H1 (cell line): ENCODE results near the gene CCDC12. TPM values are rescaled to one million over a fixed set of nuclear protein-coding genes. Genes with fewer than 3 reads are reported as not detected.

ENCODE experiments used
- CTCF ChIA-PET: fragments of 300-600 bp; sonication (Branson Sonifier 250); formaldehyde crosslinking; loops from one replicate; lab custom pipeline; 2021; ENCODE audit not compliant: partially characterized antibody; lab: Charles Lee
- POLR2A ChIA-PET: fragments of 300-600 bp; sonication (Branson Sonifier 250); formaldehyde crosslinking; loops from one replicate; lab custom pipeline; 2021; ENCODE audit warnings: inconsistent platforms; ENCODE audit not compliant: partially characterized antibody; lab: Charles Lee
- DNase-seq, 2 experiments: peaks; one replicate each; pipeline versions ENCODE4 v3.0.0 to v3.0.0-alpha.2; 2010 to 2022; ENCODE audit warnings: low spot score in 2 of 2, low read depth in 1 of 2, mixed read lengths in 1 of 2
- FAIRE-seq: peaks from 2 replicates; lab custom pipeline; 2011; peaks lifted over from hg19 to GRCh38; lab: Jason Lieb, UNC
- H2AFZ ChIP-seq: 2 replicates; pipeline ENCODE4 v1.8.1; 2012; ENCODE audit warnings: low read length, inconsistent platforms
- H2AK5ac ChIP-seq: 2 replicates; pipeline ENCODE4 v1.6.1; 2013; ENCODE audit warnings: low read depth, low read length
- H2BK120ac ChIP-seq: replicated peaks from 2 replicates; pipeline ENCODE3; 2013; ENCODE audit warnings: low read depth, low read length, inconsistent platforms
- H2BK12ac ChIP-seq: 2 replicates; pipeline ENCODE4 v1.6.1; 2013; ENCODE audit warnings: low read depth, low read length
- H2BK15ac ChIP-seq: 2 replicates; pipeline ENCODE4 v1.6.1; 2013; ENCODE audit warnings: low read length
- H2BK20ac ChIP-seq: 2 replicates; pipeline ENCODE4 v1.6.1; 2013; ENCODE audit warnings: low read length
- H2BK5ac ChIP-seq: 2 replicates; pipeline ENCODE4 v1.6.1; 2013; ENCODE audit warnings: low read depth, low read length
- H3K14ac ChIP-seq: 2 replicates; pipeline ENCODE4 v1.6.1; 2013; ENCODE audit warnings: inconsistent platforms; ENCODE audit not compliant: insufficient read length
- H3K18ac ChIP-seq: 2 replicates; pipeline ENCODE4 v1.6.1; 2013; ENCODE audit warnings: low read length; ENCODE audit errors: extremely low read depth
- H3K23ac ChIP-seq: 2 replicates; pipeline ENCODE4 v1.6.1; 2013; ENCODE audit warnings: inconsistent platforms; ENCODE audit not compliant: insufficient read length
- H3K23me2 ChIP-seq: 2 replicates; pipeline ENCODE4 v1.6.1; 2013; ENCODE audit warnings: low read depth, low read length
- H3K27ac ChIP-seq: 2 replicates; pipeline ENCODE4 v1.6.1; 2011; ENCODE audit warnings: low read depth, low read length, inconsistent platforms
- H3K27me3 ChIP-seq, 4 experiments: replicated peaks in 1 of 4; 1 replicate in 1 of 4; 2 replicates in 3 of 4; pipeline versions ENCODE4 v1.6.1 to v1.8.1; 2011 to 2013; ENCODE audit warnings: low read length in 3 of 4, mild to moderate bottlenecking in 3 of 4, inconsistent platforms in 2 of 4, mixed read lengths in 2 of 4, moderate library complexity in 1 of 4; ENCODE audit not compliant: control insufficient read depth in 3 of 4, insufficient read depth in 3 of 4; ENCODE audit errors: extremely low read depth in 1 of 4
- H3K36me3 ChIP-seq, 4 experiments: 2 replicates each; pipeline versions ENCODE4 v1.6.1 to v1.8.1; 2011 to 2013; ENCODE audit warnings: mild to moderate bottlenecking in 4 of 4, low read length in 3 of 4, moderate library complexity in 2 of 4, control low read depth in 1 of 4, inconsistent platforms in 1 of 4; ENCODE audit not compliant: insufficient read depth in 4 of 4, control insufficient read depth in 2 of 4
- H3K4ac ChIP-seq: replicated peaks from 2 replicates; pipeline ENCODE3; 2013; ENCODE audit warnings: low read length, low read depth, mixed read lengths, inconsistent platforms; ENCODE audit not compliant: insufficient read length
- H3K4me1 ChIP-seq, 4 experiments: replicated peaks in 1 of 4; 1 replicate in 1 of 4; 2 replicates in 3 of 4; pipeline versions ENCODE4 v1.6.1 to v1.8.1; 2011 to 2013; ENCODE audit warnings: low read length in 3 of 4, inconsistent platforms in 2 of 4, mixed read lengths in 1 of 4; ENCODE audit not compliant: insufficient read depth in 4 of 4, control insufficient read depth in 3 of 4
- H3K4me2 ChIP-seq, 2 experiments: 2 replicates each; pipeline versions ENCODE4 v1.6.1 to v1.8.1; 2011 to 2013; ENCODE audit warnings: low read depth in 2 of 2, low read length in 2 of 2, control low read depth in 1 of 2, inconsistent platforms in 1 of 2, mild to moderate bottlenecking in 1 of 2; ENCODE audit not compliant: insufficient read depth in 1 of 2
- H3K4me3 ChIP-seq, 4 experiments: fragments of 200-600, 300-600 bp in 1 of 4; sonication (generic), shearing (Covaris generic), sonication (Bioruptor Twin) in 1 of 4; 2 replicates each; pipeline versions ENCODE4 v1.5.1 to v1.8.1; 2011 to 2016; ENCODE audit warnings: low read length in 4 of 4, low read depth in 3 of 4, control low read depth in 2 of 4, inconsistent platforms in 2 of 4, mild to moderate bottlenecking in 2 of 4, mixed read lengths in 1 of 4, moderate library complexity in 1 of 4; ENCODE audit not compliant: insufficient read depth in 2 of 4; ENCODE audit errors: extremely low read depth in 1 of 4
- H3K56ac ChIP-seq: replicated peaks from 2 replicates; pipeline ENCODE3; 2013; ENCODE audit warnings: low read depth, mild to moderate bottlenecking, mixed read lengths, low read length, inconsistent platforms; ENCODE audit not compliant: insufficient read length
- H3K79me1 ChIP-seq: 2 replicates; pipeline ENCODE4 v1.6.1; 2013; ENCODE audit warnings: low read depth, low read length, control low read depth
- H3K79me2 ChIP-seq, 2 experiments: 2 replicates each; pipeline versions ENCODE4 v1.6.1 to v1.8.1; 2012 to 2013; ENCODE audit warnings: low read length in 2 of 2, mild to moderate bottlenecking in 2 of 2, inconsistent platforms in 1 of 2; ENCODE audit not compliant: insufficient read depth in 2 of 2, control insufficient read depth in 1 of 2
- H3K9ac ChIP-seq, 4 experiments: replicated peaks in 1 of 4; 1 replicate in 1 of 4; 2 replicates in 3 of 4; pipeline versions ENCODE4 v1.6.1 to v1.8.1; 2011 to 2013; ENCODE audit warnings: low read depth in 3 of 4, low read length in 3 of 4, control low read depth in 2 of 4, mild to moderate bottlenecking in 2 of 4, moderate library complexity in 2 of 4, inconsistent platforms in 1 of 4; ENCODE audit errors: extremely low read depth in 1 of 4
- H3K9me3 ChIP-seq, 2 experiments: 2 replicates each; pipeline versions ENCODE4 v1.6.1 to v1.8.1; 2012 to 2013; ENCODE audit warnings: mild to moderate bottlenecking in 2 of 2, moderate library complexity in 2 of 2, control low read depth in 1 of 2, inconsistent platforms in 1 of 2, low read depth in 1 of 2, low read length in 1 of 2, mixed read lengths in 1 of 2; ENCODE audit not compliant: insufficient read depth in 2 of 2
- H4K20me1 ChIP-seq, 2 experiments: replicated peaks in 1 of 2; 2 replicates each; pipeline versions ENCODE3 to v1.8.1; 2011 to 2013; ENCODE audit warnings: inconsistent platforms in 2 of 2, low read length in 2 of 2, mild to moderate bottlenecking in 1 of 2; ENCODE audit not compliant: insufficient read depth in 2 of 2, control insufficient read depth in 1 of 2
- H4K5ac ChIP-seq: 2 replicates; pipeline ENCODE4 v1.6.1; 2013; ENCODE audit warnings: low read length, low read depth, mixed read lengths, inconsistent platforms; ENCODE audit not compliant: insufficient read length
- H4K8ac ChIP-seq: 2 replicates; pipeline ENCODE4 v1.8.0; 2013; ENCODE audit warnings: mild to moderate bottlenecking, moderate library complexity, low read length, inconsistent platforms; ENCODE audit not compliant: insufficient read depth; ENCODE audit errors: extremely low read depth
- H4K91ac ChIP-seq: replicated peaks from 2 replicates; pipeline ENCODE3; 2013; ENCODE audit warnings: low read length, mixed read lengths, inconsistent platforms; ENCODE audit not compliant: insufficient read length
- ATF2 ChIP-seq: IDR thresholded peaks from 2 replicates; pipeline ENCODE4 v1.6.1; 2012; ENCODE audit warnings: low read length, inconsistent platforms
- EP300 ChIP-seq, 2 experiments: IDR thresholded peaks; 1 replicate in 1 of 2; 2 replicates in 1 of 2; pipeline ENCODE4 v1.6.1; 2011 to 2012; ENCODE audit warnings: low read depth in 2 of 2, low read length in 2 of 2, mild to moderate bottlenecking in 2 of 2, borderline replicate concordance in 1 of 2, inconsistent platforms in 1 of 2, moderate library complexity in 1 of 2
- GTF2F1 ChIP-seq: IDR thresholded peaks from 2 replicates; pipeline ENCODE4 v1.6.1; 2012; ENCODE audit warnings: low read depth, low read length, improper control_type of control experiment, borderline replicate concordance
- HDAC6 ChIP-seq: IDR thresholded peaks from one replicate; pipeline ENCODE4 v1.7.1; 2012; ENCODE audit warnings: low read depth, mild to moderate bottlenecking, inconsistent platforms, low read length, moderate library complexity
- JUN ChIP-seq: IDR thresholded peaks from 2 replicates; pipeline ENCODE4 v1.6.1; 2011; ENCODE audit warnings: low read depth, mild to moderate bottlenecking, improper control_type of control experiment, low read length
- KDM1A ChIP-seq: fragments of 200-600, 300-600 bp; sonication (generic); IDR thresholded peaks from 2 replicates; pipeline ENCODE4 v1.7.1; 2016; ENCODE audit warnings: mild to moderate bottlenecking, low read length, borderline replicate concordance
- KDM4A ChIP-seq: IDR thresholded peaks from one replicate; pipeline ENCODE4 v1.7.1; 2012; ENCODE audit warnings: low read depth, mild to moderate bottlenecking, moderate library complexity, low read length, inconsistent platforms; ENCODE audit not compliant: severe bottlenecking
- POU5F1 ChIP-seq: IDR thresholded peaks from 2 replicates; pipeline ENCODE4 v1.6.1; 2011; ENCODE audit warnings: low read depth, mild to moderate bottlenecking, low read length, moderate library complexity
- RAD21 ChIP-seq, 2 experiments: IDR thresholded peaks in 1 of 2; conservative IDR thresholded peaks in 1 of 2; 2 replicates each; pipeline ENCODE4 v1.6.1; 2011; ENCODE audit warnings: low read depth in 2 of 2, low read length in 2 of 2, improper control_type of control experiment in 1 of 2, inconsistent platforms in 1 of 2, mild to moderate bottlenecking in 1 of 2, moderate library complexity in 1 of 2
- SP1 ChIP-seq: IDR thresholded peaks from 2 replicates; pipeline ENCODE4 v1.6.1; 2011; ENCODE audit warnings: low read depth, low read length
- TEAD4 ChIP-seq: IDR thresholded peaks from 2 replicates; pipeline ENCODE4 v1.6.1; 2012; ENCODE audit warnings: low read depth, low read length, inconsistent platforms, mixed read lengths
- ZNF274 ChIP-seq: IDR thresholded peaks from 2 replicates; pipeline ENCODE4 v1.7.0; 2012; ENCODE audit warnings: low read length, borderline replicate concordance; ENCODE audit errors: extremely low read depth
- WGBS, 2 experiments: shearing (Covaris generic) in 1 of 2; methylation state at CpG; one replicate each; pipeline versions ENCODE4 v1.1.6 to v1.1.7; 2013 to 2015; ENCODE audit warnings: low lambda C conversion rate in 2 of 2, mixed read lengths in 2 of 2, inconsistent platforms in 1 of 2, low coverage in 1 of 2, missing lambda C conversion rate in 1 of 2; ENCODE audit not compliant: insufficient replicate concordance in 2 of 2, insufficient coverage in 1 of 2, insufficient read length in 1 of 2; ENCODE audit errors: extremely low coverage in 1 of 2, missing lambda C conversion rate in 1 of 2; 5-methylcytosine and 5-hydroxymethylcytosine counted together
- polyA plus RNA-seq, 7 experiments: library from polyadenylated mRNA; depleted of rRNA in 3 of 7; stranded (reverse) in 5 of 7; unstranded in 2 of 7; fragments of >200 nt in 5 of 7; fragments of 200-250 nt in 2 of 7; gene quantifications; 1 replicate in 5 of 7; 2 replicates in 1 of 7; 4 replicates in 1 of 7; pipeline versions ENCODE4 v1.2.1 to v1.2.3, GENCODE V29; 2011 to 2013; ENCODE audit warnings: missing spikeins in 2 of 7, mixed read lengths in 2 of 7
- total RNA-seq: library from RNA; stranded (reverse); fragmentation: NEBNext Ultra II Directional; extraction: Animal tissue kit (Norgen Biotek cat#: 25700); gene quantifications from 2 replicates; pipeline ENCODE4 v1.2.1, GENCODE V29; 2021

CCDC12 gene
- total and polyA plus RNA-seq, 2 of the 8 experiments (the other 6 are each of a cell fraction or from before 2014, with no cell fraction given): 29.5 to 41.3 TPM

GRCh38 chr3:46962427-46962826 lies 14.1 kb downstream of the CCDC12 start:
- H3K18ac ChIP-seq: no peak overlapping the region
- H3K23ac ChIP-seq: no peak overlapping the region
- H4K5ac ChIP-seq: no peak overlapping the region
- H3K79me1 ChIP-seq: peaks cover 38% of the 10 kb centered on the region
- CTCF ChIA-PET: interaction anchor here (0.6 kb wide), 1 partner anchor 10 kb away, joined by 3 read pairs; no protein-coding TSS in a partner anchor
- H3K4me3 ChIP-seq: no peak overlapping the region
- H3K56ac ChIP-seq: no peak overlapping the region
- H3K4ac ChIP-seq: no peak overlapping the region
- H4K8ac ChIP-seq: no peak overlapping the region
- no peak overlapping the region for H2BK120ac ChIP-seq
- H3K9ac ChIP-seq: no peak overlapping the region
- H4K91ac ChIP-seq: no peak overlapping the region
- no peak for TF ChIP-seq RAD21 (IDR thresholded peaks at IDR 0.05 in 1 of 2, conservative IDR thresholded peaks at IDR 0.05 in 1 of 2; ENCODE audit: low read depth in 2 of 2, low read length in 2 of 2)
- TF ChIP-seq KDM1A: no peak
- no peak for TF ChIP-seq KDM4A
- no peak for TF ChIP-seq ZNF274
- TF ChIP-seq GTF2F1: no peak
- TF ChIP-seq JUN: no peak
- TF ChIP-seq HDAC6: no peak
- TF ChIP-seq EP300 (IDR thresholded peaks at IDR 0.05; ENCODE audit: borderline replicate concordance in 1 of 2, low read depth in 2 of 2, low read length in 2 of 2): no peak
- TF ChIP-seq ATF2: no peak
- TF ChIP-seq SP1: no peak
- no peak for TF ChIP-seq POU5F1
- TF ChIP-seq TEAD4: no peak
- H2BK12ac ChIP-seq: no peak overlapping the region
- no peak overlapping the region for H2BK20ac ChIP-seq
- POLR2A ChIA-PET: no interaction called here
- FAIRE-seq (no peak), DNase-seq (no peak)
- peaks cover 45 to 79% of the 10 kb centered on the region in 2 experiments for H3K79me2 ChIP-seq
- peaks cover 31 to 40% of the 10 kb centered on the region in 2 experiments for H4K20me1 ChIP-seq
- H2BK15ac ChIP-seq: no peak overlapping the region
- H3K27ac ChIP-seq: no peak overlapping the region
- H3K14ac ChIP-seq: no peak overlapping the region
- H3K36me3 ChIP-seq: peaks cover 0 to 6% (median 0%) of the 10 kb centered on the region in 4 experiments; a peak in 2 of 8 replicates
- 100% methylated on average over 1 of the region's 1 CpG; no CpG with 5 or more reads in 1 of the 2 experiments for WGBS, 2 experiments
- H3K4me1 ChIP-seq: peaks cover 0 to 5% (median 3%) of the 10 kb centered on the region in 4 experiments; a peak in 1 of 7 replicates
- H3K23me2 ChIP-seq: peaks cover 4% of the 10 kb centered on the region; the same call in 1 of the 2 replicates
- no peak overlapping the region for H2AFZ ChIP-seq
- no peaks in the 10 kb centered on the region for H3K27me3 ChIP-seq
- no peak overlapping the region for H2BK5ac ChIP-seq
- H3K4me2 ChIP-seq: no peak overlapping the region
- H3K9me3 ChIP-seq: peaks cover 0 to 6% of the 10 kb centered on the region in 2 experiments; a peak in 2 of 4 replicates
- H2AK5ac ChIP-seq: no peak overlapping the region
